ENCODE measurements around the gene ARRDC1. TPM values are rescaled to one million over a fixed set of nuclear protein-coding genes. Genes with fewer than 3 reads are reported as not detected.

ARRDC1 gene
- total RNA-seq, 1 experiment from 2014 or later: 13.3 TPM

DNA sequence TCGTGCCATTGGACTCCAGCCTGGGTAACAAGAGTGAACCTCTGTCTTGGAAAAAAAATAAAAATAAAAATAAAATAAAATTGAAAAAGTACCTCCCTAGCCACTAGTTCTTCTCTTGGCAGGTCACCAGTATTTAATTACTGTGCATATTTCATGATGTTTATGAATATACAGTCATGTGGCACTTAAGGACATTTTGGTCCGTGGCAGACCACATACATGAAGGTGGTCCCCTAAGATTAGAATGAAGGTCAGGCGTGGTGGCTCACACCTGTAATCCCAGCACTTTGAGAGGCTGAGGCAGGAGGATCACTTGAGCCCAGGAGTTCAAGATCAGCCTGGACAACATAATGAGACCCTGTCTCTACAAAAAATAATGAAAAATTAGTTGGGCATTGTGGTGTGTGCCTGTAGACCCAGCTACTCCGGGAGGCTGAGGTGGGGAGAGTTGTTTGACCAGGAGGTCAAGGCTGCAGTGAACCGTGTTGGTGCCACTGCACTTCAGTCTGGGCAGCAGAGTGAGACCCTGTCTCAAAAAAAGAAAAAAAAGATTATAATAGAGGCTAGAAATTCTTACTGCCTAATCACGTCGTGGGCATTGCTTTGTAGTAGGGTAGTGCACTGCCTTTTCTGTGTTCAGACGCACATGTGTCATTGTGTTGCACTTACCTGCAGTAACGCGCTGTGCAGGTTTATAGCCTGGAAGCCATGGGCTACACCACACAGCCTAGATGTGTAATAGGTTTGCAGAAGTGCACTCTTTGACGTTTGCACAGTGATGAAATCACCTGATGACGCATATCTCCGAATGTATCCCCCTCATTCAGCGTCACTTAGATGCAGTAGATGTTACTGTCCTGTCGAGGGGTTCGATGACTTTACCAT is 26.1 kb downstream of the ARRDC1 start:
- ChIA-PET CTCF (no interaction called here), POLR2A (ENCODE audit: low non-redundant PET) (no interaction called here)
- Histone ChIP-seq H3K4me3 (ENCODE audit: low read depth, low read length, poor library complexity, severe bottlenecking) (no peak overlapping the region), H3K27me3 (replicated peaks; ENCODE audit: insufficient read depth, low read depth, low read length, poor library complexity) (no peaks in the 10 kb centered on the region), H3K36me3 (ENCODE audit: insufficient read depth, low read length, poor library complexity, severe bottlenecking) (no peaks in the 10 kb centered on the region), H3K27ac (ENCODE audit: low read depth, low read length, poor library complexity, severe bottlenecking) (no peak overlapping the region), H3K9me3 (ENCODE audit: low read depth, low read length, poor library complexity, severe bottlenecking) (no peaks in the 10 kb centered on the region), H3K4me1 (ENCODE audit: insufficient read depth, low read length, poor library complexity, severe bottlenecking) (peaks cover 10% of the 10 kb centered on the region)
- intact Hi-C loops (cut with micrococcal nuclease; ENCODE audit: unreplicated experiment): no loop called here
- no TSS peak for BruUV-seq (replicated peaks)
- no peak for DNase-seq (ENCODE audit: low spot score)
- TF ChIP-seq, protein P1, sequence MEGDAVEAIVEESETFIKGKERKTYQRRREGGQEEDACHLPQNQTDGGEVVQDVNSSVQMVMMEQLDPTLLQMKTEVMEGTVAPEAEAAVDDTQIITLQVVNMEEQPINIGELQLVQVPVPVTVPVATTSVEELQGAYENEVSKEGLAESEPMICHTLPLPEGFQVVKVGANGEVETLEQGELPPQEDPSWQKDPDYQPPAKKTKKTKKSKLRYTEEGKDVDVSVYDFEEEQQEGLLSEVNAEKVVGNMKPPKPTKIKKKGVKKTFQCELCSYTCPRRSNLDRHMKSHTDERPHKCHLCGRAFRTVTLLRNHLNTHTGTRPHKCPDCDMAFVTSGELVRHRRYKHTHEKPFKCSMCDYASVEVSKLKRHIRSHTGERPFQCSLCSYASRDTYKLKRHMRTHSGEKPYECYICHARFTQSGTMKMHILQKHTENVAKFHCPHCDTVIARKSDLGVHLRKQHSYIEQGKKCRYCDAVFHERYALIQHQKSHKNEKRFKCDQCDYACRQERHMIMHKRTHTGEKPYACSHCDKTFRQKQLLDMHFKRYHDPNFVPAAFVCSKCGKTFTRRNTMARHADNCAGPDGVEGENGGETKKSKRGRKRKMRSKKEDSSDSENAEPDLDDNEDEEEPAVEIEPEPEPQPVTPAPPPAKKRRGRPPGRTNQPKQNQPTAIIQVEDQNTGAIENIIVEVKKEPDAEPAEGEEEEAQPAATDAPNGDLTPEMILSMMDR (conservative IDR thresholded peaks at IDR 0.05; ENCODE audit: low read depth, low read length): no peak
- no peak for TF ChIP-seq EZH2 (IDR thresholded peaks at IDR 0.05; ENCODE audit: borderline replicate concordance, low read depth, low read length, poor library complexity, severe bottlenecking)

DNA sequence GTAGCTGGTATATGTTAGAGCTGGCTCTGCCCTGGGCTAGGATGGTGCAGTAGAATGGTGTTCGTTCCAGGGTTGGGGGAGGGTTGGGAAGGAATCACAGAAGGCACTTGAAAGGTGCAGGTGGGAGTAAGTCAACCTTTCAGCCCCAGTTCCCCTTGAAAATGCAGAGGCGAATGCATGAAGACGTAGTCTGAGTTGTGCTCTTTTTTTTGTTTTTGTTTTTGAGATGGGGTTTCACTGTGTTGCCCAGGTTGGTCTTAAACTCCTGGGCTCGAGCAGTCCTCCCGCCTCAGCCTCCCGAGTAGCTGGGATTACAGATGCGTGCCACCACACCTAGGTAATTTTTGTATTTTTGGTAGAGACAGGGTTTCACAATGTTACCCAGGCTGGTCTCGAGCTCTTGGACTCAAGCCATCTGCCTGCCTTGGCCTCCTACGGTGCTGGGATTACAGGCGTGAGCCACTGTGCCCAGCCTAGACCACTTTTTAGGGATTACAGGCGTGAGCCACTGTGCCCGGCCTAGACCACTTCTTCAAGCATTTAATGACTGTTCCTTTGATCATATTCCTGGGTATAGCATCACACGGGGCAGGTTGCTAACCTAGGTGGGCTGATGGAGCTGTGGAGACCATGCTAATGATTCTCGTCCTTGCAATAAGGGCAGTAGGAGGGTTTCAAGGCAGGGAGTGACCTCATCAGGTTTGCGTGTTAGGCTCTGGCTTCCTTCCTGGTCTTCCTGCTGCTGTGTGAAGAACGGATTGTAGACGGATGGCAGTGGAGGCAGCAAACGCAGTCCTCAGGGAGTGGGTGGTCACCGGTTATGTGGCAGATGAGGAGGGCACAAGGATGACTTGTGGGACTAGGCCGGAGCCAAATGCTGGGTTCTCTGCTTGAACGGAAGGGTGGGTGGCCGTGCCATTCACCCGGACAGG is 27.0 kb downstream of the ARRDC1 start:
- no peak overlapping the region for H3K4me3 ChIP-seq (ENCODE audit: low read depth, low read length, poor library complexity, severe bottlenecking)
- no peaks in the 10 kb centered on the region for H3K27me3 ChIP-seq (replicated peaks; ENCODE audit: insufficient read depth, low read depth, low read length, poor library complexity)
- peak; percentile 41 for DNase-seq (ENCODE audit: low spot score)
- H3K9me3 ChIP-seq (ENCODE audit: low read depth, low read length, poor library complexity, severe bottlenecking): no peaks in the 10 kb centered on the region
- no peak overlapping the region for H3K27ac ChIP-seq (ENCODE audit: low read depth, low read length, poor library complexity, severe bottlenecking)
- TF ChIP-seq, protein P1 (conservative IDR thresholded peaks at IDR 0.05; ENCODE audit: low read depth, low read length): no peak
- TF ChIP-seq EZH2 (IDR thresholded peaks at IDR 0.05; ENCODE audit: borderline replicate concordance, low read depth, low read length, poor library complexity, severe bottlenecking): no peak
- ChIA-PET POLR2A (ENCODE audit: low non-redundant PET) (no interaction called here), CTCF (no interaction called here)
- H3K4me1 ChIP-seq (ENCODE audit: insufficient read depth, low read length, poor library complexity, severe bottlenecking): peaks cover 10% of the 10 kb centered on the region
- no peaks in the 10 kb centered on the region for H3K36me3 ChIP-seq (ENCODE audit: insufficient read depth, low read length, poor library complexity, severe bottlenecking)
- no TSS peak for BruUV-seq (replicated peaks)
- intact Hi-C loops (cut with micrococcal nuclease; ENCODE audit: unreplicated experiment): no loop called here

DNA sequence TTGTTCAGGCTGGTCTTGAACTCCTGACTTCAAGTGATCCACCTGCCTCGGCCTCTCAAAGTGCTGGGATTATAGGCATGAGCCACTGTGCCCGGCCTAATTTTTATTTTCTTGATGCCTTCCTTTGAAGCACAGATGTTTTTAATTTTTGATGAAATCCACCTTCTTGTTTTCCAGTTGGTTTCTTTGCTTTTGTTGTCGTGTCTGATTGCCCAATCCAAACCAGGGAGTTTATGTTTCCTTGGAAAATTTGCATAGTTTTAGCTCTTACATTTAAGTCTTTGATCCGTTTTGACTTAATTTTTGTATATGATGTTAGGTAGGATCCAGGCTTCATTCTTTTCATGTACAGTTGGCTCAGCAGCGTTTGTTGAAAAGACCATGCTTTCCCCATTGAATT is 28.5 kb downstream of the ARRDC1 start:
- H3K9me3 ChIP-seq (ENCODE audit: low read depth, low read length, poor library complexity, severe bottlenecking): no peaks in the 10 kb centered on the region
- peaks cover 10% of the 10 kb centered on the region for H3K4me1 ChIP-seq (ENCODE audit: insufficient read depth, low read length, poor library complexity, severe bottlenecking)
- DNase-seq (ENCODE audit: low spot score): no peak
- no peak overlapping the region for H3K4me3 ChIP-seq (ENCODE audit: low read depth, low read length, poor library complexity, severe bottlenecking)
- no peak overlapping the region for H3K27ac ChIP-seq (ENCODE audit: low read depth, low read length, poor library complexity, severe bottlenecking)
- TF ChIP-seq EZH2 (IDR thresholded peaks at IDR 0.05; ENCODE audit: borderline replicate concordance, low read depth, low read length, poor library complexity, severe bottlenecking): no peak
- TF ChIP-seq, protein P1 (conservative IDR thresholded peaks at IDR 0.05; ENCODE audit: low read depth, low read length): no peak
- ChIA-PET POLR2A (ENCODE audit: low non-redundant PET) (interaction anchor here (0.6 kb wide), 1 partner anchor 129 kb away, joined by 5 read pairs; no protein-coding TSS in a partner anchor), CTCF (no interaction called here)
- no peaks in the 10 kb centered on the region for H3K36me3 ChIP-seq (ENCODE audit: insufficient read depth, low read length, poor library complexity, severe bottlenecking)
- no peaks in the 10 kb centered on the region for H3K27me3 ChIP-seq (replicated peaks; ENCODE audit: insufficient read depth, low read depth, low read length, poor library complexity)
- no TSS peak for BruUV-seq (replicated peaks)
- intact Hi-C loops (cut with micrococcal nuclease; ENCODE audit: unreplicated experiment): no loop called here
